HUES6 (cell line): ENCODE data around the gene PARVB.

Source experiments
- H3K27ac ChIP-seq: 2 replicates; pipeline ENCODE4 v1.7.0; 2013; ENCODE audit warnings: low read depth, mild to moderate bottlenecking, low read length, inconsistent platforms
- H3K27me3 ChIP-seq: 2 replicates; pipeline ENCODE4 v1.6.1; 2013; ENCODE audit warnings: low read length; ENCODE audit not compliant: control insufficient read depth, insufficient read depth
- H3K36me3 ChIP-seq: 2 replicates; pipeline ENCODE4 v1.6.1; 2013; ENCODE audit warnings: low read length; ENCODE audit not compliant: control insufficient read depth, insufficient read depth
- H3K4me1 ChIP-seq: 2 replicates; pipeline ENCODE4 v1.6.1; 2013; ENCODE audit warnings: low read length; ENCODE audit not compliant: control insufficient read depth, insufficient read depth
- H3K4me3 ChIP-seq: 2 replicates; pipeline ENCODE4 v1.5.1; 2013; ENCODE audit warnings: low read depth, low read length
- H3K9ac ChIP-seq: one replicate; pipeline ENCODE4 v1.6.1; 2013; ENCODE audit warnings: mild to moderate bottlenecking, low read length
- H3K9me3 ChIP-seq: 2 replicates; pipeline ENCODE4 v1.6.1; 2013; ENCODE audit warnings: low read depth, low read length; ENCODE audit not compliant: control insufficient read depth, insufficient read depth

The PARVB gene, protein sequence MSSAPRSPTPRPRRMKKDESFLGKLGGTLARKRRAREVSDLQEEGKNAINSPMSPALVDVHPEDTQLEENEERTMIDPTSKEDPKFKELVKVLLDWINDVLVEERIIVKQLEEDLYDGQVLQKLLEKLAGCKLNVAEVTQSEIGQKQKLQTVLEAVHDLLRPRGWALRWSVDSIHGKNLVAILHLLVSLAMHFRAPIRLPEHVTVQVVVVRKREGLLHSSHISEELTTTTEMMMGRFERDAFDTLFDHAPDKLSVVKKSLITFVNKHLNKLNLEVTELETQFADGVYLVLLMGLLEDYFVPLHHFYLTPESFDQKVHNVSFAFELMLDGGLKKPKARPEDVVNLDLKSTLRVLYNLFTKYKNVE

DNA sequence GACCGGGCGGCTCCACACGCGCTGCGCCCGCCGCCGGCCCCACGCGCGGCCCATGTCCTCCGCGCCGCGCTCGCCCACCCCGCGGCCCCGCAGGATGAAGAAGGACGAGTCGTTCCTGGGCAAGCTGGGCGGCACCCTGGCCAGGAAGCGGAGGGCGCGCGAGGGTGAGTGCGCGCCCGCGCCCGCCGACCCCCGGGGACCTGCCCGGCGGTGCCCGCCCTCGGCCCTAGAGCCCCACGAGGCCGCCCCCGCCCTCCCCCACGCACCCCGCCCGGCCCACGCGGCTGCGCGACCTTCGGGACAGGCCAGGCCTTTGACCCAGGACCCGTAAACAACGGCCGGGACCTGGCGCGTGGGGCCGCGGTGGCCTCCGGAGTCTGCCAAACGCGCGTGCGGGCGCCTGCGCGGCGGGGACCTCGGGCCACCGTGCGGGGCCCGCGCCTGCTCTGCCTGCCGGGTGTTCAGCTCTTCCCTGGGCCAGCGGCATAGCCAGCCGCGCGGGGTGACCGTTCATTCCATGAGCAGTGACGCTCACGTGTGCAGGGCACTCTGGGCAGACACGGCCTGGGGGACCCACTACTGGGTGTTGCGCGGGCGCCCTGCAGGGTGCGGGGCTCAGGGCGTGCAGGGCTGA lies at the start of gene PARVB:
Gene PARVB (plus strand): TSS at position 15 of the 634 bp plus-strand sequence. CDS start 38 bp downstream, at position 53.
- no peaks in the 10 kb centered on the region; the same call in 1 of the 2 replicates for H3K27me3 ChIP-seq
- H3K36me3 ChIP-seq: no peaks in the 10 kb centered on the region
- H3K9me3 ChIP-seq: no peaks in the 10 kb centered on the region
- peak within 1 kb of the TSS; percentile 80 for H3K9ac ChIP-seq
- peak within 1 kb of the TSS; percentile 64 for H3K4me3 ChIP-seq
- no peak within 1 kb of the TSS for H3K27ac ChIP-seq
- peaks cover 28% of the 10 kb centered on the region for H3K4me1 ChIP-seq

DNA sequence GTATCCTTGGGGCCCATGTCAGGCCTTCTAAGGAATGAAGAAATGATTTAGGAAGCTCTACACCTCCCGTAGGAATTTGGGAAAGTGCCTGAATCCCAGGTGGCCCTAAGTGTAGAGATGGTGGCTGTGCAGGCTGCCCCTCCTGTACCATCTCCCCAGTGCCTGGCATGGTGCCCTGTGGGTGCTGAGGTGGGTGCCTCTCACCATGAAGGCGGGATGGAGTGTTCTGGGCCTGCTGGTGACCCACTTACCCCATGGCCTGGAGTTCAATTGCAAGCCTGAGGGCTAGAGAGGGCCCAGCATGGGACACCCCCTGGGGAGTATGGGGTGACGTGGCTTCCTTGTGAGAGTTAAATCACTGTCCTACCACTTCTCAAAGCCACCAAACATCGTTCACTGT lies 49.1 kb upstream of the PARVB start:
- Histone ChIP-seq H3K4me1 (no peaks in the 10 kb centered on the region), H3K27me3 (no peaks in the 10 kb centered on the region), H3K36me3 (peaks cover 89% of the 10 kb centered on the region), H3K9me3 (no peaks in the 10 kb centered on the region), H3K4me3 (no peak overlapping the region), H3K27ac (no peak overlapping the region), H3K9ac (no peak overlapping the region)

DNA sequence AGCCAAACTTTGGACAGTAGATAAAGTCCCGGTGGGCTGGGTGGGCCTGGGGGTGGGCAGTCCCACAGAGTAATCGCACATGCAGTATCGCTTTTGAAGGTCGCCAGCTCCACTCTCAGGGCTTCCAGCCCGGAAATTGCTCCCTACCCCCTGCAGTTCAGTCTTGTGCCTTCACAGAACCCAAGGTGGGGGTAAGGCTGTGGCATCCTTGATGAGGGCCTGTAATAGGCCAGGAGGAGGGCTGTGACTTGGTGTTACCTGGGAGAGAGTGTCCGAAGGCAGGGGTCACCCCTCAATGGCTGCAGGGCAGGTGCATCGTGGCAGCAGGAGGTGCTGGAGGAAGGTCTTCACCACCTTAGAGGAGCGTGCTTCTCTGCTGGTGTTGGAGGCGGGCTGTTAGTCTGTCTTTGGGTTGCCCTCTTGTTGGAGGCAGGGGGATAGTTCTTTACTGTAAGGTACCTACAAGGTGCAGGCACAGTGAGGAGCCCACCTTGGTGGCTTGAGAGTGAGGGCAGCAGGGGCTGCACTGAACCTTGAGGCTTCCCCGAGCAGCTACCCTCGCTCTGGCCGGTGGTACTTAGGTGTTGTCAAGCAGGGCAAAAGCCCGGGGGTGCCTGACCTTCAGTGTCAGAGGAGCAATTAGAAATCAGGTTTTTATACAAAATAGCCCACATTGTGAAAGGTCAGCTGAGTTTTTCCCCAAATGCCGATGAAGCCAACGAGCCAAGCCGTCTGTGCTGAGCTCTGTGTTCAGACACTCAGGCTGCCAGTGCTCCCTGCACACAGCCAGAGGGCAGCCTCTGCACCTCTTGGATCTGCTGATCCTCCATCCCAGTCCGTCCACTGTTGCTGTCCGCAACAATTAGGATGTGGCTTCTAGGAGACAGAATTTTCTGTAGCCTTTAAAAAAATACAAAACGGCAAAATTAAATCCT lies 47.0 kb upstream of the PARVB start:
- no peak overlapping the region for H3K9ac ChIP-seq
- no peaks in the 10 kb centered on the region for H3K9me3 ChIP-seq
- no peaks in the 10 kb centered on the region for H3K4me1 ChIP-seq
- no peaks in the 10 kb centered on the region for H3K27me3 ChIP-seq
- no peak overlapping the region for H3K27ac ChIP-seq
- peaks cover 95% of the 10 kb centered on the region for H3K36me3 ChIP-seq
- no peak overlapping the region for H3K4me3 ChIP-seq

DNA sequence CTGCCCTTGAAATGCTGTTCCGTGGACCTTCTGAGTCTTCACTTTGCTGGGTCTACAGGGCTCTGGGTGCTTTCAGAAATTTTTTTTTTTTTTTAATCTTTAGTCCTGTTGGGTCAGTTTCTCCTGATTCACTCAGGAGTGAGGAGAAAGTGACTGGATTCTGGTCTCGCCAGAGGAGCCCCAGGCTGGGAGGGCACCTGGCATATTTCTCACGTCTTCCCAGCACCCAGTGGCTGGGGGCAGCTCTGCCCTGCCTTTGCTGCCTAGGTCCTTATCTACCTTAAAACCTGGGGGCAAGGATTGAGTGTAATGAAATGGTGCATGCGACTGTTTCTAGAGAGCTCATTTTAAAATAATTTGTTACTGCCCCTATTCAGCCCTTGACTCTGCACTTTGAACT lies 45.5 kb upstream of the PARVB start:
- Histone ChIP-seq H3K9me3 (no peaks in the 10 kb centered on the region), H3K4me1 (no peaks in the 10 kb centered on the region), H3K36me3 (peaks cover 88% of the 10 kb centered on the region), H3K4me3 (no peak overlapping the region), H3K9ac (no peak overlapping the region), H3K27me3 (no peaks in the 10 kb centered on the region), H3K27ac (no peak overlapping the region)

DNA sequence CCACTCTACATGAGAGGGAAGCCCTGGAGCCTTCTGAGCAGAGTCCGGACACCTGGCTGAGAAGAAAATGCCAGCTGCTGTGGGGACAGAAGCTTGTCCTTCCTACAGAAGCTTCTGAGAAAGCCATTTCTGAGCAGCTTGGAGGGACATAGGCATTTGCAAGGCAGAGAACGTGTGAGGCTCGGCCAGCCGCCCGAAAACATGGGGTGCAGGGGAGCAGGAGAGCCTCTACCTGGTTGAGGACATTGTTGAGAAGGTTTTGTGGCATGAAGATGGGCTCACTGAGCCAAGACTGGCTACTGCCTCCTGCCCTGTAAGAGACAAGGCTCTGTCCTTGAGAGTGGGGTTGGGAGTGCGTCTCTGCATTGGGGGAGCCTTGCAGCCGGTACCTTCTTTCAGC lies 43.5 kb upstream of the PARVB start:
- Histone ChIP-seq H3K36me3 (peaks cover 84% of the 10 kb centered on the region), H3K4me1 (no peaks in the 10 kb centered on the region), H3K27me3 (no peaks in the 10 kb centered on the region), H3K9me3 (no peaks in the 10 kb centered on the region), H3K4me3 (no peak overlapping the region), H3K27ac (no peak overlapping the region), H3K9ac (no peak overlapping the region)

DNA sequence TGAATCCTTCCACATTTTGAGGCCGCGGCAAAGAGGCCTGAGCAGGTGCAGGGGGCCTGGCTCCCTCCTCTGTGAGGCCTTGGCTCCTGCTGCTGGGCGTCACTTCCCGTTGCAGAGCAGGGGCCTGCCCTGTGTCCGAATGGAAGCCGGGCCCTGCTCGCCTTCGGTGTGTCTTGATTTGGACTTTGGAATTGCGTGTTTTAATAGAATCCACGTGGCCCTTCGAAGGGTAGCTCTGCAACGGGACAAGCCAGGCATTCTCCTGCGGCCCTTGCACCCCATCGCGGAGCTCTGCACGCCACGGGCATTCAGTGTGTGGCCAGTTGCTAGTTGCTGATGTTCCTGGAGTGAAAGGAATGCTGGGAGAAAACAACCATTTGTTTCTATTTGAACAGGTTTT lies 43.1 kb upstream of the PARVB start:
- H3K36me3 ChIP-seq: peaks cover 81% of the 10 kb centered on the region
- H3K9ac ChIP-seq: no peak overlapping the region
- H3K27ac ChIP-seq: no peak overlapping the region
- H3K9me3 ChIP-seq: no peaks in the 10 kb centered on the region
- H3K4me1 ChIP-seq: no peaks in the 10 kb centered on the region
- H3K4me3 ChIP-seq: no peak overlapping the region
- no peaks in the 10 kb centered on the region for H3K27me3 ChIP-seq

DNA sequence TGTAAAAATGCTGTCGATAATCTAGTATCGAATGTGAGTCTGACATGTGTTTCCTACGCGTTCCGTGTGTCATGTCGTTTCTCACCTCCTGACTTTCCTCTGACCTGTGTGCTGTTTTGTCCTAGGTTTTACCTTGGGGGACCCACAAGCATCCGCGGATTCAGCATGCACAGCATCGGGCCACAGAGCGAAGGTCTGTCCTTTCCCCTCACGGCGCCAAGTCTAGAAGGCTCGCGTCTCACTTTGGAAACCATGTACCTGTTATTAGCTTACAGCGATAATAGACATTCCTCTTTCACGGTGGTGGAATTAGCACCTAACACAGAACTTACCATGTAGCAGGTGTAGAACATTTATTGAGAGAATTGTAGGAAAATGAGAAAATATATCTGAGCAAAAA lies 40.3 kb upstream of the PARVB start:
- Histone ChIP-seq H3K36me3 (peaks cover 75% of the 10 kb centered on the region), H3K4me3 (no peak overlapping the region), H3K9me3 (no peaks in the 10 kb centered on the region), H3K27ac (no peak overlapping the region), H3K4me1 (no peaks in the 10 kb centered on the region; the same call in 1 of the 2 replicates), H3K9ac (no peak overlapping the region), H3K27me3 (no peaks in the 10 kb centered on the region)

DNA sequence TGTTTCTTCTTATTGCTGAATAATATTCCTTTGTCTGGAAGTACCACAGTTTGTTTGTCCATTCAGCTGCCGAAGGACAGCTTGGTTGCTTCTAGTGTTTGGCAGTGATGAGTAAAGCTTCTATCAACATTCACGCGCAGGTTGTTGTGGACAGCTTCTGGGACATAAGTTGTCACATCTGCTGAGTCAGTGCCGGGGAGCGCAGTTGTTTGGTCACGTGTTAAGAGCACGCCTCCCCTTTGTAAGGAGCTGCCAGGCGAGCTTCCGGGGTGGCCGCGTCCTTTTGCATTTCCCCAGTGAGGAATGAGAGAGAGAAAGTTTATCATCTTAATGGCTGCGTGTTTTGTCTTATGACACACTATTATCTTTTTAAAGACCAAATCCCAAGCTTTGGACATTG lies 38.6 kb upstream of the PARVB start:
- no peaks in the 10 kb centered on the region for H3K9me3 ChIP-seq
- no peak overlapping the region for H3K4me3 ChIP-seq
- H3K9ac ChIP-seq: no peak overlapping the region
- peaks cover 73% of the 10 kb centered on the region for H3K36me3 ChIP-seq
- no peaks in the 10 kb centered on the region for H3K27me3 ChIP-seq
- H3K4me1 ChIP-seq: no peaks in the 10 kb centered on the region; the same call in 1 of the 2 replicates
- H3K27ac ChIP-seq: no peak overlapping the region

DNA sequence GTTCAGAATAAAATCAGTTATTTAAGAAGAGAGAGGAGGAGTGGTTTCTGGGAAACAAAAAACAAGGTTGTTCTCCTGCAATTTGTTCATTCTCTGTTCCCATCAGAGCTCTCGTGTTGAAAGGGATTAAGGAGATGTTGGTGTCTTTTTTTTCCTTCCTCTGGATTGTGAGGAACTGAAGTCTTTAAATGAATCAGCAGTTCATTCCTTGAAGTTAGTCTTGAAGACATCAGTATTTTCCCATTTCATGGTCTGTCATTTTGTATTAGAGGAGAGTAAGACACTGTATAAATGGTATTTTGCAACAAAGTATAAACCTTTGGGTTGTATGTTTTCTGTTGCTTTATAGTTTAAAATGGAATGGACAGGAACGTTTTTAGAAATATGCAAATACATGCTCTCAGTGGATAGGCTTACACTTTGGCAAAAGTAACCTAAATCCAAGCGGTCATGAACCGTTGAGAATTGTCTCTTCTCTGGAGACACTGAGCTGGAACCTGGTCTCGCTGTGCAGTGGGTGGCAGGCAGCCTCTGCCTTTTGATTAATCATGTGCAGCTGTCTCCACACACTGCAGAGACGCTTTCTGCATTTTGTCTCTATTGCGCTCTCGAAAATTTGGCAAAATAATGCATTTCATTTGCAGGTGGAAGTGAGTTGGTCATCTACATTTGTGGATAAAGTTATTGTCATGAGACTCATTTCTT lies 35.8 kb upstream of the PARVB start:
- H3K27me3 ChIP-seq: no peaks in the 10 kb centered on the region
- peaks cover 74% of the 10 kb centered on the region for H3K36me3 ChIP-seq
- H3K4me1 ChIP-seq: no peaks in the 10 kb centered on the region; the same call in 1 of the 2 replicates
- no peaks in the 10 kb centered on the region for H3K9me3 ChIP-seq
- H3K9ac ChIP-seq: no peak overlapping the region
- H3K27ac ChIP-seq: no peak overlapping the region
- H3K4me3 ChIP-seq: no peak overlapping the region

DNA sequence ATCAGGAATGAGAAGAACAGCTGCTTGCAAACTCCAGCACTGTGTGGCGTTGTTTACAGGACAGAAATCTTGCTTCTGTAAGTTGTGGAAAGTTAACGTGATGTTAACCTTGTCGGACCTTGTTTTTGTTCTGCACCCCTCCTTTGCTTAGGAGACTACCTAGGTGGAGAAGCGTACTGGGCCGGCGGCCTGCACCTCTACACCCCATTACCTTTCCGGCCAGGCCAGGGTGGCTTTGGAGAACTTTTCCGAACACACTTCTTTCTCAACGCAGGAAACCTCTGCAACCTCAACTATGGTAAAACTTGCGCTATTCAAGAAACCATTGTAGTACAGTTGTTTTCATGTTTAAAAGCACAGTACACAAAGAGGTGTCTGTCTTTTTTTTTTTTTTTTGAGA lies 35.1 kb upstream of the PARVB start:
- Histone ChIP-seq H3K4me1 (no peaks in the 10 kb centered on the region; the same call in 1 of the 2 replicates), H3K27me3 (no peaks in the 10 kb centered on the region), H3K27ac (no peak overlapping the region), H3K4me3 (no peak overlapping the region), H3K36me3 (peaks cover 73% of the 10 kb centered on the region), H3K9me3 (no peaks in the 10 kb centered on the region), H3K9ac (no peak overlapping the region)
